ENCODE data around the gene PPID. TPM values are rescaled to one million over a fixed set of nuclear protein-coding genes. Genes with fewer than 3 reads are reported as not detected.

PPID gene
- total and polyA plus RNA-seq, 10 donors = 14.3 to 31.5 (median 18.8) TPM

GRCh38 chr4:158768555-158769174 is 45.5 kb upstream of the PPID start, which contains the start of gene FNIP2:
Gene FNIP2, plus strand, starts transcription at chr4:158769026. Its CDS starts 187 bp downstream, at chr4:158769213.
- peak within 1 kb of the TSS; percentile 48 to 87 (median 85) for H3K27ac ChIP-seq
- H3K36me3 ChIP-seq = no peaks in the 10 kb centered on the region
- 0 to 1% (median 1%) methylated on average over 32 to 88 of the region's 88 CpGs for WGBS, 5 donors
- intact Hi-C loops (cut with DNase I; ENCODE audit: low total_unique reads) = no loop called here
- peaks cover 0 to 65% (median 38%) of the 10 kb centered on the region in 6 donors for H3K4me1 ChIP-seq
- peaks cover 0 to 44% (median 0%) of the 10 kb centered on the region in 7 donors for H3K27me3 ChIP-seq (replicated peaks in 1 of 7)
- H3K9me3 ChIP-seq = no peaks in the 10 kb centered on the region
- H3K4me3 ChIP-seq = peak within 1 kb of the TSS; percentile 62 to 84 (median 69)
- peak; percentile 93 for DNase-seq
- no peak for TF ChIP-seq CTCF (IDR thresholded peaks at IDR 0.05 in 8 of 11, conservative IDR thresholded peaks at IDR 0.05 in 3 of 11)
- peak in 1 of 3 donors; percentile 12 for TF ChIP-seq POLR2A (IDR thresholded peaks at IDR 0.05)
- peak; percentile 61 to 84 (median 82) for TF ChIP-seq POLR2AphosphoS5 (IDR thresholded peaks at IDR 0.05)

GRCh38 chr4:158767451-158767850 is 44.3 kb upstream of the PPID start:
- whole genome bisulfite sequencing, 5 donors = 38 to 48% (median 44%) methylated on average over 2 of the region's 2 CpGs
- intact Hi-C loops (cut with DNase I; ENCODE audit: low total_unique reads) = no loop called here

GRCh38 chr4:158766434-158767044 is 43.3 kb upstream of the PPID start:
- Histone ChIP-seq H3K36me3 (no peaks in the 10 kb centered on the region), H3K9me3 (no peaks in the 10 kb centered on the region), H3K4me3 (no peak overlapping the region), H3K4me1 (peaks cover 0 to 51% (median 33%) of the 10 kb centered on the region in 6 donors), H3K27ac (peak overlapping the region in 3 of 8 donors; percentile 25 to 59 (median 54)), H3K27me3 (replicated peaks in 1 of 7) (peaks cover 0 to 53% (median 0%) of the 10 kb centered on the region in 7 donors)
- WGBS, 5 donors = 64 to 81% (median 71%) methylated on average over 6 of the region's 6 CpGs
- DNase-seq = no peak
- no peak for TF ChIP-seq CTCF (IDR thresholded peaks at IDR 0.05 in 8 of 11, conservative IDR thresholded peaks at IDR 0.05 in 3 of 11)
- no peak for TF ChIP-seq POLR2AphosphoS5 (IDR thresholded peaks at IDR 0.05)
- no peak for TF ChIP-seq POLR2A (IDR thresholded peaks at IDR 0.05)
- intact Hi-C loops (cut with DNase I; ENCODE audit: low total_unique reads) = no loop called here

More at GRCh38 chr4:158767451-158767850, 44.3 kb upstream of the PPID start:
- Histone ChIP-seq H3K4me1 (peaks cover 0 to 60% (median 37%) of the 10 kb centered on the region in 6 donors), H3K27me3 (replicated peaks in 1 of 7) (peaks cover 0 to 53% (median 0%) of the 10 kb centered on the region in 7 donors), H3K27ac (peak overlapping the region in 2 of 8 donors; percentile 54 to 59), H3K9me3 (no peaks in the 10 kb centered on the region), H3K4me3 (no peak overlapping the region), H3K36me3 (no peaks in the 10 kb centered on the region)
- TF ChIP-seq POLR2AphosphoS5 (IDR thresholded peaks at IDR 0.05) = no peak
- no peak for TF ChIP-seq POLR2A (IDR thresholded peaks at IDR 0.05)
- no peak for TF ChIP-seq CTCF (IDR thresholded peaks at IDR 0.05 in 8 of 11, conservative IDR thresholded peaks at IDR 0.05 in 3 of 11)
- no peak for DNase-seq

- no peak for TF ChIP-seq CTCF (IDR thresholded peaks at IDR 0.05 in 8 of 11, conservative IDR thresholded peaks at IDR 0.05 in 3 of 11)
- TF ChIP-seq POLR2A (IDR thresholded peaks at IDR 0.05) = no peak
- H3K4me1 ChIP-seq = peaks cover 0 to 25% (median 12%) of the 10 kb centered on the region in 6 donors
- H3K27me3 ChIP-seq (replicated peaks in 1 of 7) = peaks cover 0 to 52% (median 0%) of the 10 kb centered on the region in 7 donors
- H3K4me3 ChIP-seq = no peak overlapping the region
- no peak overlapping the region for H3K27ac ChIP-seq
- intact Hi-C loops (cut with DNase I; ENCODE audit: low total_unique reads) = no loop called here
- no peaks in the 10 kb centered on the region for H3K36me3 ChIP-seq
- H3K9me3 ChIP-seq = no peaks in the 10 kb centered on the region
- no peak for DNase-seq
- 43 to 50% (median 44%) methylated on average over 2 of the region's 2 CpGs for whole genome bisulfite sequencing, 5 donors
These were observed 40.3 kb upstream of the PPID start for GRCh38 chr4:158763462-158763861.
